GM12878 (cell line): ENCODE data around the gene DAAM1. TPM values are rescaled to one million over a fixed set of nuclear protein-coding genes. Genes with fewer than 3 reads are reported as not detected.

Experiments
- ATAC-seq: fragments of 200-7000 bp; cut with Tn5 transposase; 3 replicates; pipeline ENCODE4 v1.9.1; 2020; ENCODE audit warnings: mild to moderate bottlenecking, moderate library complexity
- BruUV-seq: library from RNA; stranded (reverse); fragments of 400-500 nt; replicated peaks from 2 replicates; lab custom pipeline; 2021; lab: Mats Ljungman, UMichigan
- CTCF ChIA-PET: fragments of 300-600 bp; sonication (Branson Sonifier 250); formaldehyde crosslinking; extraction: SDS; loops from one replicate; lab custom pipeline; 2021; ENCODE audit warnings: inconsistent platforms; lab: Yijun Ruan, JAX
- POLR2A ChIA-PET: fragments of 350-600 bp; formaldehyde crosslinking; extraction: SDS; loops from one replicate; lab custom pipeline; 2021; ENCODE audit warnings: inconsistent platforms; lab: Charles Lee
- RAD21 ChIA-PET: fragments of 300-600 bp; sonication (Branson Sonifier 250); formaldehyde crosslinking; loops from one replicate; lab custom pipeline; 2023; ENCODE audit warnings: antibody characterized with exemption; ENCODE audit not compliant: unreplicated experiment; lab: Charles Lee
- SMC1A ChIA-PET: fragments of 300-600 bp; sonication (Branson Sonifier 250); formaldehyde crosslinking; loops from one replicate; lab custom pipeline; 2023; ENCODE audit not compliant: unreplicated experiment, uncharacterized antibody; lab: Charles Lee
- DNase-seq: peaks from one replicate; pipeline ENCODE4 v3.0.0-alpha.2; 2011; ENCODE audit warnings: low read depth, low spot score
- FAIRE-seq: peaks from 3 replicates; lab custom pipeline; 2011; peaks lifted over from hg19 to GRCh38; lab: Jason Lieb, UNC
- H2AFZ ChIP-seq: 2 replicates; pipeline ENCODE4 v1.6.0; 2011; ENCODE audit warnings: low read depth, low read length, control low read depth; ENCODE audit not compliant: control insufficient read depth
- H3K27ac ChIP-seq: 2 replicates; pipeline ENCODE4 v1.5.1; 2011; ENCODE audit warnings: control low read depth; ENCODE audit not compliant: control insufficient read depth, insufficient read depth
- H3K27me3 ChIP-seq, 2 experiments: replicated peaks in 1 of 2; 2 replicates each; pipeline versions ENCODE4 v1.6.0 to v1.6.1; 2011; ENCODE audit warnings: low read length in 1 of 2; ENCODE audit not compliant: control insufficient read depth in 2 of 2, insufficient read depth in 2 of 2
- H3K36me3 ChIP-seq, 2 experiments: 2 replicates each; pipeline ENCODE4 v1.5.1; 2011; ENCODE audit warnings: low read length in 1 of 2; ENCODE audit not compliant: control insufficient read depth in 2 of 2, insufficient read depth in 2 of 2
- H3K4me1 ChIP-seq: 2 replicates; pipeline ENCODE4 v1.6.1; 2011; ENCODE audit warnings: mild to moderate bottlenecking, low read length, moderate library complexity, mixed read lengths; ENCODE audit not compliant: control insufficient read depth, insufficient read depth
- H3K4me2 ChIP-seq: 2 replicates; pipeline ENCODE4 v1.6.0; 2011; ENCODE audit warnings: control low read depth; ENCODE audit not compliant: control insufficient read depth, insufficient read depth
- H3K4me3 ChIP-seq: fragments of 200-600 bp; sonication (generic); 2 replicates; pipeline ENCODE4 v1.5.1; 2016
- H3K79me2 ChIP-seq: 2 replicates; pipeline ENCODE4 v1.6.0; 2011; ENCODE audit warnings: low read length; ENCODE audit not compliant: control insufficient read depth, insufficient read depth
- H3K9ac ChIP-seq: 2 replicates; pipeline ENCODE4 v1.8.0; 2011; ENCODE audit warnings: low read length, control low read depth, mixed read lengths; ENCODE audit not compliant: control insufficient read depth, insufficient read depth
- H3K9me3 ChIP-seq: replicated peaks from 3 replicates; pipeline ENCODE4 v1.5.1; 2011; ENCODE audit warnings: mild to moderate bottlenecking, low read length; ENCODE audit not compliant: control insufficient read depth, insufficient read depth
- H4K20me1 ChIP-seq: 2 replicates; pipeline ENCODE4 v1.6.0; 2011; ENCODE audit not compliant: control insufficient read depth, insufficient read depth
- CBFB ChIP-seq: IDR thresholded peaks from 2 replicates; pipeline ENCODE4 v1.6.1; 2016; ENCODE audit warnings: antibody characterized with exemption, low read depth
- CHD4 ChIP-seq: fragments of 200-600 bp; sonication (generic); IDR thresholded peaks from 2 replicates; pipeline ENCODE4 v1.6.1; 2016; ENCODE audit warnings: mild to moderate bottlenecking
- EP300 ChIP-seq, 2 experiments: fragments of 150-350 bp in 1 of 2; IDR thresholded peaks; 2 replicates each; pipeline ENCODE4 v1.6.1; 2011 to 2012; ENCODE audit warnings: low read depth in 2 of 2, low read length in 2 of 2, borderline replicate concordance in 1 of 2, improper control_type of control experiment in 1 of 2, inconsistent platforms in 1 of 2; ENCODE audit not compliant: control insufficient read depth in 1 of 2
- FOS ChIP-seq: IDR thresholded peaks from 3 replicates; pipeline ENCODE4 v1.6.1; 2011; ENCODE audit warnings: borderline replicate concordance; ENCODE audit not compliant: insufficient read length; ENCODE audit errors: extremely low read depth
- IRF4 ChIP-seq: IDR thresholded peaks from 2 replicates; pipeline ENCODE4 v1.6.1; 2011; ENCODE audit warnings: low read depth, low read length
- MTA2 ChIP-seq: fragments of 450-650 bp; IDR thresholded peaks from 2 replicates; pipeline ENCODE4 v1.6.1; 2016; ENCODE audit warnings: low read depth, mild to moderate bottlenecking, moderate library complexity
- NBN ChIP-seq: fragments of 450-650 bp; IDR thresholded peaks from 2 replicates; pipeline ENCODE4 v1.6.1; 2016
- RAD21 ChIP-seq: IDR thresholded peaks from 2 replicates; pipeline ENCODE4 v1.6.1; 2011; ENCODE audit warnings: mild to moderate bottlenecking, low read depth, low read length, moderate library complexity; ENCODE audit not compliant: insufficient read depth
- RFX5 ChIP-seq: IDR thresholded peaks from 2 replicates; pipeline ENCODE4 v1.6.1; 2011; ENCODE audit warnings: low read depth, low read length, improper control_type of control experiment
- SMAD5 ChIP-seq: IDR thresholded peaks from 2 replicates; pipeline ENCODE4 v1.6.1; 2016; ENCODE audit warnings: antibody characterized with exemption, low read depth
- ZNF207 ChIP-seq: fragments of 450-650 bp; IDR thresholded peaks from 2 replicates; pipeline ENCODE4 v1.6.1; 2014; ENCODE audit warnings: antibody characterized with exemption, mild to moderate bottlenecking, borderline replicate concordance
- ZNF24 ChIP-seq: fragments of 450-650 bp; IDR thresholded peaks from 2 replicates; pipeline ENCODE4 v1.6.1; 2017; ENCODE audit warnings: antibody characterized with exemption, mild to moderate bottlenecking
- WGBS: methylation state at CpG from one replicate; pipeline ENCODE4 v1.1.6; 2016; ENCODE audit warnings: low lambda C conversion rate; ENCODE audit not compliant: insufficient replicate concordance, insufficient coverage; ENCODE audit errors: missing lambda C conversion rate; 5-methylcytosine and 5-hydroxymethylcytosine counted together
- in situ Hi-C: fragments of 300-500 bp; cut with MboI; formaldehyde crosslinking; loops from 9 replicates; pipeline ENCODE4 v1.14.3; 2018; ENCODE audit warnings: mixed read lengths
- intact Hi-C: fragments of 100-400 bp; cut with micrococcal nuclease; formaldehyde crosslinking; loops from one replicate; pipeline ENCODE4 v1.14.2; 2022; ENCODE audit not compliant: unreplicated experiment
- polyA plus RNA-seq, 11 experiments: library from polyadenylated mRNA; depleted of rRNA in 4 of 11; unstranded in 6 of 11; stranded (reverse) in 5 of 11; fragments of >200 nt; fragmentation: Nextera tagmentation in 4 of 11; fragmentation: Illumina TruSeq in 1 of 11; extraction: Ambion mirVana in 4 of 11; extraction: Trizol in 1 of 11; gene quantifications; 1 replicate in 1 of 11; 2 replicates in 10 of 11; pipeline versions ENCODE4 v1.2.1 to v1.2.3, GENCODE V29; 2011 to 2016; ENCODE audit warnings: inconsistent platforms in 2 of 11, missing spikeins in 2 of 11, low read depth in 1 of 11
- total RNA-seq, 4 experiments: library from RNA; depleted of rRNA in 3 of 4; stranded (reverse); fragments of >200 nt in 3 of 4; fragmentation: Illumina TruSeq in 1 of 4; extraction: Trizol in 1 of 4; gene quantifications; 2 replicates each; pipeline versions ENCODE4 v1.2.1 to v1.2.3, GENCODE V29; 2013 to 2021
- TF ChIP-seq, protein P1 (sequence below): fragments of 450-650 bp; IDR thresholded peaks from 2 replicates; pipeline ENCODE4 v1.6.1; 2017; ENCODE audit warnings: low read depth, mild to moderate bottlenecking, moderate library complexity

DAAM1 gene
- total and polyA plus RNA-seq, 10 of the 15 experiments (the other 5 are each of a cell fraction or from before 2014, with no cell fraction given): 13.8 to 32.4 (median 24.2) TPM

DNA sequence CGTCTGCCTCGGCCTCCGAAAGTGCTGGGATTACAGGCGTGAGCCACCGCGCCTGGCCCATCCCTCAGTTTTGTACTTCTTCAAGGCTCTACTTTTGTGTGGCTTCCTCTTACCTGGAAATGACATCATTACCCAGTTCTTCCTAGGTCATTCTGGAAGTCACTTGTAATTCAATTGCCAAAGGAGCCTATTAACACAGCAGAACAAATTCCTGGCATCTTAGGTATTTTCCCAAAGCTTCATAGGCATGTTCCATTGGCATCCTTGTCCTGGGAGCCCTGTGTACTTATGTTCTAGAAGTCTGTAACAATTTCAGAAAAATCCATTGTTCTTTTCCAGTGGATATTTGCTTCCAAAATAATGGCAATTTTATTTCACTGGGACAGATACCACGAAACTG lies 60.6 kb downstream of the DAAM1 start:
- ATAC-seq (no peak), FAIRE-seq (no peak), DNase-seq (no peak)
- Histone ChIP-seq H3K4me2 (no peak overlapping the region), H3K27me3 (no peaks in the 10 kb centered on the region), H3K79me2 (peaks cover 14% of the 10 kb centered on the region), H3K36me3 (no peaks in the 10 kb centered on the region), H3K4me3 (no peak overlapping the region), H3K27ac (no peak overlapping the region), H3K9ac (no peak overlapping the region), H4K20me1 (no peaks in the 10 kb centered on the region), H3K4me1 (peaks cover 20% of the 10 kb centered on the region), H3K9me3 (no peaks in the 10 kb centered on the region; the same call in 1 of the 3 replicates), H2AFZ (no peak overlapping the region)
- TF ChIP-seq RFX5 (no peak), MTA2 (no peak), SMAD5 (no peak), CBFB (no peak), FOS (no peak), ZNF24 (no peak), IRF4 (no peak), NBN (no peak), ZNF207 (no peak), CHD4 (no peak), EP300 (IDR thresholded peaks at IDR 0.05; ENCODE audit: borderline replicate concordance in 1 of 2, control insufficient read depth in 1 of 2, low read depth in 2 of 2, low read length in 2 of 2) (no peak), RAD21 (no peak)
- TF ChIP-seq, protein P1, sequence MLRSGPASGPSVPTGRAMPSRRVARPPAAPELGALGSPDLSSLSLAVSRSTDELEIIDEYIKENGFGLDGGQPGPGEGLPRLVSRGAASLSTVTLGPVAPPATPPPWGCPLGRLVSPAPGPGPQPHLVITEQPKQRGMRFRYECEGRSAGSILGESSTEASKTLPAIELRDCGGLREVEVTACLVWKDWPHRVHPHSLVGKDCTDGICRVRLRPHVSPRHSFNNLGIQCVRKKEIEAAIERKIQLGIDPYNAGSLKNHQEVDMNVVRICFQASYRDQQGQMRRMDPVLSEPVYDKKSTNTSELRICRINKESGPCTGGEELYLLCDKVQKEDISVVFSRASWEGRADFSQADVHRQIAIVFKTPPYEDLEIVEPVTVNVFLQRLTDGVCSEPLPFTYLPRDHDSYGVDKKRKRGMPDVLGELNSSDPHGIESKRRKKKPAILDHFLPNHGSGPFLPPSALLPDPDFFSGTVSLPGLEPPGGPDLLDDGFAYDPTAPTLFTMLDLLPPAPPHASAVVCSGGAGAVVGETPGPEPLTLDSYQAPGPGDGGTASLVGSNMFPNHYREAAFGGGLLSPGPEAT: no peak
- BruUV-seq: no TSS peak
- SMC1A ChIA-PET: interaction anchor here (1.1 to 4.0 kb wide), 6 partner anchors 9 to 120 kb away, joined by 3 to 13 read pairs (median 4); no protein-coding TSS in a partner anchor
- RAD21 ChIA-PET: interaction anchor here (2.2 to 3.2 kb wide), 2 partner anchors 26 to 43 kb away, joined by 5 to 20 read pairs; no protein-coding TSS in a partner anchor
- POLR2A ChIA-PET: no interaction called here
- intact Hi-C loops: no loop called here
- 96% methylated on average over 7 of the region's 7 CpGs for WGBS
- CTCF ChIA-PET: interaction anchor here (1.0 kb wide), 2 partner anchors 17 to 748 kb away, joined by 3 read pairs; no protein-coding TSS in a partner anchor
- in situ Hi-C loops: no loop called here
